HCT116 (cell line): ENCODE measurements around the gene PRDX6. TPM values are rescaled to one million over a fixed set of nuclear protein-coding genes. Genes with fewer than 3 reads are reported as not detected.

Experiments
- ATAC-seq: fragments of 200-7000 bp; cut with Tn5 transposase; 2 replicates; pipeline ENCODE4 v1.9.1; 2020; ENCODE audit warnings: mild to moderate bottlenecking, moderate library complexity
- BruUV-seq: library from RNA; stranded (reverse); fragments of 400-500 nt; replicated peaks from 2 replicates; lab custom pipeline; 2021; lab: Mats Ljungman, UMichigan
- CTCF ChIA-PET: fragments of 300-600 bp; sonication (Branson Sonifier 250); formaldehyde crosslinking; loops from one replicate; lab custom pipeline; 2021; ENCODE audit warnings: antibody characterized with exemption; lab: Charles Lee
- POLR2A ChIA-PET: fragments of 300-600, 350-600 bp; sonication (Branson Sonifier 250); formaldehyde crosslinking; loops from one replicate; lab custom pipeline; 2021; ENCODE audit warnings: antibody characterized with exemption; lab: Charles Lee
- RAD21 ChIA-PET, 2 experiments: fragments of 300-600 bp; sonication (Branson Sonifier 250); formaldehyde crosslinking; loops; one replicate each; lab custom pipeline; 2023; ENCODE audit warnings: low total read pairs in 2 of 2; ENCODE audit not compliant: uncharacterized antibody in 2 of 2, unreplicated experiment in 2 of 2, low non-redundant PET in 1 of 2; lab: Charles Lee
- DNase-seq: peaks from one replicate; pipeline ENCODE4 v3.0.0-alpha.2; 2010; ENCODE audit warnings: low read depth, low spot score
- H2AFZ ChIP-seq: fragments of 200-600 bp; shearing (Covaris generic), sonication (generic); 2 replicates; pipeline ENCODE4 v1.6.1; 2017; ENCODE audit warnings: low read depth, mixed run types, mixed read lengths, antibody characterized with exemption, low read length; ENCODE audit not compliant: poor library complexity, severe bottlenecking
- H3K27ac ChIP-seq: 2 replicates; pipeline ENCODE4 v1.5.1; 2012; ENCODE audit warnings: low read depth, low read length
- H3K27me3 ChIP-seq: fragments of 200-600 bp; sonication (generic); 2 replicates; pipeline ENCODE4 v1.6.1; 2016; ENCODE audit warnings: mixed run types, low read length, mixed read lengths; ENCODE audit not compliant: insufficient read depth
- H3K36me3 ChIP-seq, 2 experiments: fragments of 200-500 bp in 1 of 2; fragments of 200-600 bp in 1 of 2; sonication (Bioruptor generic) in 1 of 2; sonication (generic) in 1 of 2; 2 replicates each; pipeline versions ENCODE4 v1.5.1 to v1.6.1; 2014 to 2016; ENCODE audit warnings: low read length in 2 of 2, inconsistent platforms in 1 of 2, mixed read lengths in 1 of 2, mixed run types in 1 of 2; ENCODE audit not compliant: insufficient read depth in 2 of 2, control insufficient read depth in 1 of 2
- H3K4me1 ChIP-seq, 2 experiments: fragments of 200-600 bp in 1 of 2; sonication (generic) in 1 of 2; 2 replicates each; pipeline versions ENCODE4 v1.5.1 to v1.6.1; 2012 to 2017; ENCODE audit warnings: low read length in 2 of 2, inconsistent platforms in 1 of 2, mild to moderate bottlenecking in 1 of 2, mixed read lengths in 1 of 2, mixed run types in 1 of 2, moderate library complexity in 1 of 2; ENCODE audit not compliant: insufficient read depth in 2 of 2, control insufficient read depth in 1 of 2
- H3K4me2 ChIP-seq: fragments of 200-600 bp; sonication (generic); 2 replicates; pipeline ENCODE4 v1.6.1; 2017; ENCODE audit warnings: mixed run types, low read length, mixed read lengths
- H3K4me3 ChIP-seq, 2 experiments: fragments of 200-600 bp in 1 of 2; sonication (generic) in 1 of 2; replicated peaks in 1 of 2; 2 replicates each; pipeline ENCODE4 v1.5.1; 2011 to 2016; ENCODE audit warnings: low read length in 2 of 2, control low read depth in 1 of 2, low read depth in 1 of 2, mild to moderate bottlenecking in 1 of 2, mixed read lengths in 1 of 2, mixed run types in 1 of 2
- H3K79me2 ChIP-seq: fragments of 200-600 bp; sonication (generic); 2 replicates; pipeline ENCODE4 v1.6.1; 2017; ENCODE audit warnings: mild to moderate bottlenecking, mixed run types, low read length, moderate library complexity, mixed read lengths; ENCODE audit not compliant: insufficient read depth
- H3K9ac ChIP-seq: fragments of 200-600 bp; sonication (generic); 2 replicates; pipeline ENCODE4 v1.6.1; 2016; ENCODE audit warnings: low read length, mixed read lengths
- H3K9me2 ChIP-seq: fragments of 200-600 bp; sonication (generic), shearing (Covaris generic); 2 replicates; pipeline ENCODE4 v1.6.1; 2017; ENCODE audit warnings: mixed run types, mild to moderate bottlenecking, moderate library complexity; ENCODE audit not compliant: insufficient read depth
- H3K9me3 ChIP-seq, 2 experiments: fragments of 200-500 bp in 1 of 2; fragments of 200-600 bp in 1 of 2; sonication (Bioruptor generic) in 1 of 2; sonication (generic) in 1 of 2; 2 replicates each; pipeline ENCODE4 v1.6.1; 2014 to 2017; ENCODE audit warnings: low read length in 2 of 2, mixed read lengths in 2 of 2, inconsistent platforms in 1 of 2, low read depth in 1 of 2, mild to moderate bottlenecking in 1 of 2, mixed run types in 1 of 2, moderate library complexity in 1 of 2; ENCODE audit not compliant: control insufficient read depth in 1 of 2, insufficient read depth in 1 of 2
- H4K20me1 ChIP-seq: fragments of 200-600 bp; sonication (generic), shearing (Covaris generic); 2 replicates; pipeline ENCODE4 v1.6.1; 2017; ENCODE audit warnings: mixed run types, mild to moderate bottlenecking, moderate library complexity; ENCODE audit not compliant: insufficient read depth
- EGR1 ChIP-seq: IDR thresholded peaks from 2 replicates; pipeline ENCODE4 v1.6.1; 2012; ENCODE audit warnings: low read depth
- RAD21 ChIP-seq: IDR thresholded peaks from 2 replicates; pipeline ENCODE4 v1.6.1; 2012; ENCODE audit warnings: low read depth, mild to moderate bottlenecking
- REST ChIP-seq: IDR thresholded peaks from 2 replicates; pipeline ENCODE4 v1.6.1; 2012; ENCODE audit warnings: low read depth
- SIN3A ChIP-seq: IDR thresholded peaks from 2 replicates; pipeline ENCODE4 v1.6.1; 2012; ENCODE audit warnings: low read depth
- SRF ChIP-seq: IDR thresholded peaks from 2 replicates; pipeline ENCODE4 v1.6.1; 2012; ENCODE audit warnings: low read depth
- ZBTB33 ChIP-seq: IDR thresholded peaks from 2 replicates; pipeline ENCODE4 v1.6.1; 2011; ENCODE audit warnings: mild to moderate bottlenecking, low read length, moderate library complexity; ENCODE audit not compliant: insufficient replicate concordance; ENCODE audit errors: extremely low read depth
- ZNF274 ChIP-seq: fragments of 200-500 bp; sonication (Bioruptor generic); IDR thresholded peaks from 2 replicates; pipeline ENCODE4 v1.6.1; 2014; ENCODE audit warnings: mild to moderate bottlenecking, low read depth, low read length, inconsistent platforms
- intact Hi-C: fragments of 100-400 bp; cut with micrococcal nuclease; formaldehyde crosslinking; loops from 2 replicates; pipeline ENCODE4 v1.10.0; 2022
- total RNA-seq: library from RNA; stranded (reverse); gene quantifications from one replicate; pipeline ENCODE4 v1.2.1, GENCODE V29; 2021; ENCODE audit not compliant: unreplicated experiment

Gene PRDX6
- total RNA-seq, 1 experiment from 2014 or later, result 286 TPM

GRCh38 chr1:173430677-173431303 is 46.3 kb upstream of the PRDX6 start:
- Histone ChIP-seq H3K36me3 (no peaks in the 10 kb centered on the region), H3K9me2 (no peaks in the 10 kb centered on the region), H2AFZ (no peak overlapping the region), H3K27ac (no peak overlapping the region), H3K4me1 (peaks cover 20 to 50% of the 10 kb centered on the region in 2 experiments), H3K27me3 (no peaks in the 10 kb centered on the region), H3K9ac (peak overlapping the region; percentile 46), H3K4me2 (peak overlapping the region; percentile 70), H3K4me3 (peak overlapping the region in 1 of 2 experiments; percentile 40; a peak in 1 of 4 replicates), H3K79me2 (no peaks in the 10 kb centered on the region), H3K9me3 (no peaks in the 10 kb centered on the region), H4K20me1 (no peaks in the 10 kb centered on the region)
- RAD21 ChIA-PET, result no interaction called here
- no peak for DNase-seq
- no peak for ATAC-seq
- intact Hi-C loops, result loop anchor here (1.0 to 5.0 kb wide), 6 partner anchors 47 to 1314 kb away; partner anchors contain the start of genes CENPL, DARS2 and PRDX6
- BruUV-seq, result no TSS peak
- CTCF ChIA-PET, result interaction anchor here (0.5 to 2.5 kb wide), 8 partner anchors 339 to 1315 kb away, joined by 3 to 10 read pairs (median 4); no protein-coding TSS in a partner anchor
- POLR2A ChIA-PET, result interaction anchor here (1.3 to 2.1 kb wide), 3 partner anchors 394 to 437 kb away, joined by 3 to 7 read pairs (median 4); partner anchors contain the start of genes GAS5 and ZBTB37
- TF ChIP-seq EGR1 (no peak), REST (no peak), ZNF274 (no peak), ZBTB33 (no peak), RAD21 (no peak), SIN3A (no peak), SRF (no peak)
